NCI-H2227 (cell line): Measurements from ENCODE around the gene PRSS38.

Source experiments
- DNase-seq: peaks from one replicate; lab custom pipeline; 2025; ENCODE audit not compliant: unreplicated experiment; lab: John Stamatoyannopoulos, UW

Gene PRSS38

DNA sequence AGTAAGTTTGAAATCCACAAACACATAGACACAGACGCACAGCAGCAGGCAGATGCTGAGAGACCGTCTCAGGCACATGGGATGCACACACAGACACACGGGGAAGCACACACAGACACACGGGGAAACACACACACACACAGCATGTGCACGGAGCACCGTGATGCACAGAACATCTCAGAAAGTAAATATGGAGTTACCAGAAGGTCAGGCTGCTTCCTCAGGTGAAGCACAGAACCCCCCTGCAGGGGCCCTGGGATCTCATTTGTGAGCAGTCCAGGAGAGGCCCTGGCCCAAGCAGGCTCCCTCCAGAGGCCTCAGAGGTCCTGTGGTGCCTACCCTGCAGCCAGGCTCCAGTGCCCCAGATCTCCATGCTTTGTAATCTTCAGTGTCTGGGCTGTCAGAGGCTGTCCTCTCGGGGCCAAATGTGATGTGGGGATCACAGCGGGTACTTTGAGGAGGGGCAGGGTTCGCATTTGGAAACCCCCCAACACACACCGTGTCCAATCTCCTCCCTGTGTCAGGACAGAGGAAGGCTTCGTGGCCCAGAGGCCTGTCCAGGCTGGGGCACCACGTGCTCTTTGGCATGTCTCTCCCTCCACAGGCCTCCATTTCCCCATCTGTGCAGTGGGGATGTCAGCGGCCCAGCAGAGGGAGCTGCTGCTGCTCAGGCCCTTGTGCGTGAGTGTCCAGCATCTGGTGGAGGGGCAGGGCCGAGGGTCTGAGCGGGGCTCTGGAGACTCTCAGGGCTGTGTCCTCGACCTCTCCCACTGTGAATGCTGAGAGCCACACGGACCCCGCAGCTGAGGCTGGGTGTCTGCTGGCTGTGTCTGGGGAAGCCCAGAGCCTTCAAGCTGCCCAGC is 23.0 kb upstream of the PRSS38 start:
- no peak for DNase-seq

DNA sequence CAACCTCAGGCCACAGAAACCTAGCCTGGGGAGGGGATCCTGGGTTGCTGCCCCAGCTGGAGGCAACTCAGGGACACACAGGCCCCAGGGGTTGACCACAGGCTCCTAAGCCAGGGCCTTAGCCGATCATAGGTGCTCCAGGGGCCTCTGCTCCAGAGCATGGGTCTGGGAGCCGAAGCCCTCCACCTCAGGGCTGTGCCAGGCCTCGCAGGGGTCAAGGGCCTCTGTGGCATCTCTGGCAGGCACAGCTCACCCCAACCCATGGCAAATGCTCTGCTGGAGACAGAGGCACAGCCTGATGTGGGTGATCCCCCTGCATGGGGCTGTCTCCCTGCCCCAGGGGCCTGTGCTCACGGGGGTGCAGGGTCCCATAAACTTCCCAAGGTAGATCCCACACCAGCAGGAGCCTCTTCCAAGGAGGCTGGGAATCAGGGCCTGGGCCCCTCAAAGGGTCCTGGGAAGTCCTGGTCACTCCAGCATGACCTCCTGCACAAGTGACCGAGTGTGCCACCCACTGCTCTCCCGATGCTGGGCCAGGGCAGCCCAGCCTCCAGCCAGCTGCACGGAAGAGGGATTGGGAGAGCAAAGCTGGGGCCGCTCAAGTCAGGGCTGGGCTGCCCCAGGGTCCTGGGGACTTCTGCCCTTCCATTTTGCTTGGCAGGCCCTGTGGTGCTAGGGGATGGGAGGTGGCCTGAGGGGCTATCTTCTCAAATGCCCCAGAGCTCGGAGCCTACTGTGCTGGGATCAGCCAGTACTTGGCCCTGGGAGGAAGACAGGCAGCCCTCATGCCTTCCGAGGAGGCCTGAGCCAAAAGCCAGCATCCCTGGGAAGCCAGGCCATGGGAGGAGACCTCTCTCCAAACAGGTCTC is 22.2 kb upstream of the PRSS38 start:
- no peak for DNase-seq

DNA sequence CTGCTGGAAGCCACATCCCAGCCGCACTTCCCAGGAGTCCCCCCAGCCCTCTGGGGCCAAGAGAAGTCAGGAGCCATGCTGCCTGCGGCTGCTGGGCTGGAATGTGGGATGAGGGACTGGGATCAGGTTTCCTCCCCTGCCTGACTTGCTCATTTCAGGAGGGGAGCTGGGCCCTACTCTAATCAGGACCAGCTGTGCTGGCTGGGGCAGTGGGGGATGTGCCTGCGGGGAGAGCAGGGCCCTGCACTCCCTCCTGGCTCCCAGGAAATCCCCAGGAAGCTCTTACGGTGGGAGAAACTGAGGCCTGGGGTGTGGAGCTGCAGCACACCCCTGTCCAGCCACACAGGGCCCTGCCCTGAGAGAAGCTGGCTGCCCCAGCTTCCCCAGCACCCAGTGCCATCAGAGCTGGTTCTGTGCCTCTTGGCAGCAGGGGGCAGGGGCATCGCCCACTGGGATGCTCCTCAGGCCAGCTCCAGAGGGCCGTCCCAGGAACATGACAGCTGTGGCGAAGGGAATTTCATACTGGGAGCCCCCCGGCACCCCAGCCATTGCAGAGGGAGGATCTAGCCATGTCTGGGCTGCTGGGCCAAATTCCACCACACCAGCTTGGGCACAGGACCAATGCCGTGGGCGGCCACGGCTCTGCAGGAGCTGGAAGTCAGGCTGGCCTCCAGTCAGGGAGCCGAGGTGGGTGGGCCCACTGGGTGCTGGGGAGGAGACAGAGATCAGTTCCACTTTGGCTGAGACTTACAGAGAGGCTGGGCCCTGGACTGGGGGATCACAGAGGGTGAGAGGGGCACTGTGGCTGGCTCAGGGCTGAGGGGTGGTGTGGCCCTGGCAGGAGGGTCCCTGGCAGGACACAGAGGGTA is 21.3 kb upstream of the PRSS38 start:
- no peak for DNase-seq

DNA sequence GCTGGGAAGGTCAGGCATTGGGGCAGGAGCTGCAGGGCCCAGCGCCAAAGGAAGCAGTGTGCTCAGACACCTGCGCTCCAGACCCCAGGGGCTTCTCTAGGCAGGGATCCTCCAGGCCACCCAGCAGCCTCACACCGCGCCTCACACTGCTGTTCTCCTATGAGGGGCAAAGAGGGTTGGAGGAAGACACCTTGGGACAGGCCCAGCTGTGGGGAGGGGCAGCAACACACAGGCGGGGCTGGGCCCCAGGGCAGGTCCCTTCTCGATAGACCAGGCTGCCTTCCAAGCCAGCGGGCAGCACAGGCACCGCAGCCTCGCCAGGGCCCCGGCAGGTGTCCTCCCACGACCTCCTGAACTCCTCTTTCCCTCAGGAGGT is 20.7 kb upstream of the PRSS38 start:
- no peak for DNase-seq

DNA sequence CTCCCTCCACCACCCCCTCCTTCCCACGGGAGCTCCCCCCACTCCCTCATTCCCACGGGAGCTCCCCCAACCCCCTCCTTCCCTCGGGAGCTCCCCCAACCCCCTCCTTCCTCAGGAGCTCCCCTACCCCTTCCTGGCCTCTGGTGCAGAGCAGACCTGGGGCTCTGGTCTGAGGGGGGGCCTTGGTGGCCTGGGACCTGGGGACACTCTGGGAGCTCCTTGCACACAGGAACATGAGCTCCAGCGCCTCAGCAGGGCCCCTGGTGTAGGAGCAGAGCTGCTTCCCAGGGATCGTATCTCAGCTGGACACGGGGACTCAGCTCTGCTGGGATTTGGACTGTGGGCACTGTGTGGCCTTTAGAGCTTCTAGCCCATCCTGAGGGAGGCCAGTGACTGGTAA is 19.7 kb upstream of the PRSS38 start:
- DNase-seq: no peak

DNA sequence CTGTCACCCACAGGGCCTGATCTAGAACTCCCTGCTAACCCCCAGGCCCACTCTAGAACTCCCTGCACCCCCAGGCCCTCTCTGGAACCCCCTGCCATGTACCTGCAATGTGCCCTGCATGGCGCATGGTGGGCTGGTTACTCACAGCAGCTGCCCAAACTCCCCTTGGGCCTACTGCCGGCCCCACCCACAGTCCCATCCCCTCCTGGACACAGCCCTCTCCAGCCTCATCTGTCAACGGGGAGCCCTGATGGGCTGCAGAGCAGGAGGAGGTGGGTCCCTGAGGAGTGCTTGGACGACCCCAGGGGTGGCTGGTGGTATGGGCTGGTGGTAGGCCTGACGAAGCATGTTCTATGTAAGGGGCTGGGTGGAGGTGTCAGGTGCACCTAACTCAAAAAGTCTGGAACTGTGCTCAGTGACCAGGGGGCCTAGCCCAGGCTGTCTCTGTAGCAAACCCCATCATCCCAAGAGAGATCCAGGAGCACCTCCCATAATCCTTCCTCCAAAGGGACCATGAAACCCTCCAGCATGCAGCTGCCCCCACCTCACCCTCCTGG is 19.0 kb upstream of the PRSS38 start:
- no peak for DNase-seq

DNA sequence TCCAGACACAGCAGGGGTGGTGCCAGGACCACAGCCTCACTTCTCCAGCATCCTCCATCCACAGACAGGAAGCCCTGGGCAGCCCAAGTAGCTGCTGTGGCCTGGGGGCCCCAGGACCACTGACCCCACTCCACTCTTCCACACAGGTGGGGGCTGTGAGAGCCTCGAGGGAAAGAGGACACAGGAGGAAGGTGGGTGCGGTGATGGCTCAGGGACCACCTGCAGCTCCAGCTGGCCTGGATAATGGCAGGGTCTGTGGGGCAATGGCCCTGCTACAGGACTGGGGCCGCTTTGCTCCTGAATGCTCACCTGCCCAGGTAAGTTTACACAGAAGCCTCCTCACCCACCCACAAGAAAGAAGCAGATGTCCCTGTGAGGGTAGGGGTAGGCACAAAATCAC is 18.3 kb upstream of the PRSS38 start:
- no peak for DNase-seq

DNA sequence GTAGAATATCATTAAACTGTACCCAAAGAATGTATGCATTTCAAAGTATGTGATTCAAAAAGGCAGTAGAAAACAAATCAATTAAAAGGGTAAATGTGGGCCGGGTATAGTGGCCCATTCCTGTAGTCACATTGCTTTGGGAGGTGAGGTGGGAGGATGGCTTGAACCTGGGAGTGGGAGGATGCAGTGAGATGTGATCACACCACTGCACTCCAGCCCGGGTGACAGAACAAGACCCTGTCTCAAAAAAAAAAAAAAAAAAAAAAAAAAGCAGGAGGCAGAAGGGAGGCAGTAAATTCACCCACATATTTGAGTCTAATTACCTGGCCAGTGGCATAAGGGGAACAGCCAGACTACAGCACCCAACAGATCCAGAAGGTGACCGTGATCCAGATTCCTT is 17.9 kb upstream of the PRSS38 start:
- no peak for DNase-seq

DNA sequence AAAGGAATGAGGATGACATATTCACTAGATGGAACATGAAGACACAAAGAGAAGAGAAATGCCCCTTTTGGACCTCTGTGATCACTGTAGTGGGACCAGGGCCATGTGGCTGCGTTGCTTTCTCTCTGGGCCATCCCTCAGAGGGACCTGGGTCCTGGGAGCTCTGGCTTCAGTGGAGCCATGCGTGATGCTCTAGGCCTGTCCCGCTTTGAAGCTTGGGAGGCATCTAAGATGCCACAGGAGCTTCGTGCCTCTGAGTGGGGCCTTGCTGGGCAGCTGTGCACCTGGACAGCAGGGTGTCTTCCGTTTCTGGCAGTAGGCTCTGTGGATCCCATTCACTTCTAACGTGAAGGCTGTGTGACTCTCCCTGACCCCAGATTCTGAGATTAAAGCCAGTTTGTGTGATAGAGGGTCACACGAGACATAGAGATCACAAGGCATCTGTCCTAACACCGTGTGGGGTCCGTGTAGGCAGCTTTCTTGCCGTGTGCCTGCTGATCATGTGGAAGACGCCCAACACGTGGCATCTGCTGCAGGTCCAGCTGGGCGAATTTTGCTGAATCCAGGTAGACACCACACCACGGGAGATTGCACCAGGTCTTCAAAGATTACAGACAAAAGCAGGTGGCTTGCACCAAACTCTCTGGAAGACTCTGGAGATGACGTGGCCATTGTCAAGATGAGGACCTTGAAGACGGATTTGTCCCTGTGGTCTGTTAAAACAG is 17.2 kb upstream of the PRSS38 start:
- DNase-seq: no peak

DNA sequence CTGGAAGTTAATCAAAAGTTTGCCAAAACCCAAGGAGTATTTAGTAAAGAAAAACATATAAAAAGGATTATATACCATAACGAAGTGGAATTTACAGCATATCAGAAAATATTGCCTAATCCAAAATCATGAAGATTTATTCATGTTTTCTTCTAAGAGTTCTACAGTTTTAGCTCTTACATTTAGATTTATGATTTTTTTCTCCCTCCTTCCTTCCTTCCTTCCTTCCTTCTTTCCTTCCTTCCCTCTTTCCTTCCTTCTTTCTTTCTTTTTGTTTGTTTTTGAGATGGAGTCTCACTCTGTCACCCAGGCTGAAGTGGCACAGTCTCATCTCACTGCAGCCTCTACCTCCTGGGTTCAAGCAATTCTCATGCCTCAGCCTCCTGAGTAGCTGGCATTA is 15.7 kb upstream of the PRSS38 start:
- DNase-seq: no peak

DNA sequence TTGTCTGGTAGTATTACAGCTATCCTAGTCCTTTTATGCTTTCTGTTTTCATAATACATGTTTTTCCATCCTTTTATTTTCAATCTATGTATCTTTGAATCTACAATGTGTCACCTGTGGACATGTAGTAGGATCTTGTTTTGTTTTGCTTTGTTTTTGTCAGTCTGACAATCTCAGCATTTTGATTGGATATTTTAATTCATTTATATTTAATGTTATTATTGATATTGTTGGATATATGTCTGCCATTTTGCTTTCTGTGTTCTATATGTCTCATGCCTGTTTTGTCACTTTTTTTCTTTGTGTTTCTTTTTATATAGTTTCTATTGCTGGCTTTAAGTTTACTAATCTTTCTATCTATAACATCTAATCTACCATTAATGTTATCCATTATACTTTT is 11.5 kb upstream of the PRSS38 start:
- no peak for DNase-seq

DNA sequence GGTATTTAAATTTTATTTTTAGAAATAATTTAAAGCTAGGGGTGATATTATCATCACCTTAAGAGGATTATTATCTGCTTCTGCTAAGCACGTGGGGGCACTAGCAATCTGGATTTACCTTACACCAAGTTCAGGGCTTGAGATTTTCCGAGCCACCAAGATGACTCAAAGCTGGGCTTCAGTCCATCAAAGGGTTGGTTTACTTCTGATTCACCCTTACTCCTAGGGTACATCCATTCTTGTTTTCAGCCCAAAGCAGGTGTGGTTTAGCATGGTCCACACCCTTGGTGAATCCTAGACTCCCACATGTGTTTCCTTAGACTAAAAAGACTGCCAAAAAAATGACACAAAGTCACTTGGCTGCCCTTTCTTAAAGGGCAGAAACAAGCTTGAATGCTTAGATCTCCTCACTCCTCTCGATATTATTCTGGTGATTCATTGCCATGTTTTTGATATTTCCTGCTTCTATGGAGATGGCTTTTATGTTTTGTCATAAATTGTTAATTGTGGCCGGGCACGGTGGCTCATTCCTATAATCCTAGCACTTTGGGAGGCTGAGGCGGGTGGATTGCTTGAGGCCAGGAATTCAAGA is 9.8 kb upstream of the PRSS38 start:
- DNase-seq: no peak

DNA sequence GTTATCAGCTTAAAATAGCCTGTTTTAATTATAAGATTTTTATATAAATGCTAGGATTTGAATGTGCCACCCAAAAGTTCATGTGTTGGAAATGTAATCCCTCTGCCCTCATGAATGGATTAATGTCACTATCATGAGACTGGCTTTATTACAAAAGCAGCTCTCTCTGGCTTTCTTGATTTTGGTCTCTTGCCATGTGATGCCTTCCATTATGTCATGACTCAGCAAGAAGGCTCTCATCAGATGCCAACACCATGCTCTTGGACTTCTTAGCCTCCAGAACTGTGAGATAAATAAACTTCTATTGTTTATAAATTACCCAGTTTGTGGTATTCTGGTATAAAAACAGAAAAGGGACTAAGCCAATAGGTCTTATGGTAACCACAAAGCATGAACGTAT is 6.9 kb upstream of the PRSS38 start:
- DNase-seq: no peak

DNA sequence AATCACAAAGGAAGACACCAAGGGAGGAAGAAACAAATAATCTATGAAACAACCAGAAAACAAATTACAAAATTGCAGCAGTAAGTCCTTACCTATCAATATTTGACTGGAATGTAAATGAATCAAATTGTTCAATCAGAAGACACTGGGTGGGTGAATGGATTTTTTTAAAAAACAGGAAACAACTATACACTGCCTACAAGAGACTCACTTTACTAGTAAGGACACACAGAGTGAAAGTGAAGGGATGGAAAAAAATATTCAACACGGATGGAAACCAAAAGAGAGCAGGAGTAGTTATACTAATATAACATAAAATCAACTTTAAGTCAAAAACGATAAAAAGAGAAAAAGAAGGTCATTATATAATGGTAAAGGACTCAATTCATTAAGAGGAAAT is 6.4 kb upstream of the PRSS38 start:
- no peak for DNase-seq

DNA sequence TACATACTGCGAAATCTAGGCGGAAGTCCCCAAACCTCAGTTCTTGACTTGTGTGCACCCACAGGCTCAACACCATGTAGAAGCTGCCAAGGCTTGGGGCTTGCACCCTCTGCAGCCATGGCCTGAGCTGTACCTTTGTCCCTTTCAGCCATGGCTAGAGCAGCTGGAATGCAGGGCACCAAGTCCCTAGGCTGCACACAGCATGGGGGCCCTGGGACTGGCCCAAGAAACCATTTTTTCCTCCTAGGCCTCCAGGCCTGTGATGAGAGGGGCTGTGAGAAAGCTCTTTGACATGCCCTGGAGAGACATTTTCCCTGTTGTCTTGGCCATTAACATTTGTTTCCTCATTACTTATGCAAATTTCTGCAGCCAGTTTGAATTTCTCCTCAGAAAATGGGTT is 1.5 kb upstream of the PRSS38 start:
- DNase-seq: no peak

DNA sequence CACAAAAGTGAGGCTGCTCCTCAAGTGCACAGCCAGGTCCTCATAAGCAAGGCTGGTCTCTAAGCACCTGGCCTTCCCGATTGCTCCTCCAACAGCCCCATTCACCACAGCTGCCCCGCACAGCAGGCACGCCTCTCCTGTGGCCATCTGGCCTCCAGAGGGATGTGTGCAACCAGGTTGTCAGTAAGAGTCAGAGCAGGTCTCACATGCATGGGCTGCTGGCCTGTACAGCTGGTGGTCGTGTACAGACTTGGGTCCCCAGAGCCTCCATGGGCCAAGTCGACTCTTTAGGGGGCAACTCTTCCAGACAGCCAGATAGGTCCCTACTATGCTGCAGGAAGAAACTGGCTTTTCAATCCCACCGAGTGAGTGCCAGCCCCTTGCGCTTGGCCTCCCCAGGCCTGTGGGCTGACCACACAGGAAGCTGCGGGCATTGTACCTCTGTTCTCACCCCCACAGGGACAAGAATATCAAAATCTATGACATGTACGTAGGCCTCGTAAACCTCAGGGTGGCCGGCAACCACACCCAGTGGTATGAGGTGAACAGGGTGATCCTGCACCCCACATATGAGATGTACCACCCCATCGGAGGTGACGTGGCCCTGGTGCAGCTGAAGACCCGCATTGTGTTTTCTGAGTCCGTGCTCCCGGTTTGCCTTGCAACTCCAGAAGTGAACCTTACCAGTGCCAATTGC is 1.4 kb downstream of the PRSS38 start:
- no peak for DNase-seq

DNA sequence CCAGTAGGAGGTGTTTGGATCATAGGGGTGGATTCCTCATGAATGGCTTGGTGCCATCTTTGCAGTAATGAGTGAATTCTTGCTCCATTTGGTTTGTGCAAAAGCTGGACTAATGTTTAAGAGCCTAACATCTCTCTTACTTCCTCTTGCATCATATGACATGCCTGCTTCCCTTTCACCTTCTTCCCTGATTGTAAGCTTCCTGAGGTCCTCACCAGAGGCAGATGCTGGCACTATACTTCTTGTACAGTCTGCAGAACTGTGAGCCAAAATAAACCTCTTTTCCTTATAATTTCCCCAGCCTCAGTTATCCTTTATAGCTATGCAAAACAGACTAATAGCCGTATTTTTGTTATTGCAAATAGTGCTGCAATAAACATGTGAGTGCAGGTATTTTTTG is 8.1 kb downstream of the PRSS38 start:
- DNase-seq: no peak

DNA sequence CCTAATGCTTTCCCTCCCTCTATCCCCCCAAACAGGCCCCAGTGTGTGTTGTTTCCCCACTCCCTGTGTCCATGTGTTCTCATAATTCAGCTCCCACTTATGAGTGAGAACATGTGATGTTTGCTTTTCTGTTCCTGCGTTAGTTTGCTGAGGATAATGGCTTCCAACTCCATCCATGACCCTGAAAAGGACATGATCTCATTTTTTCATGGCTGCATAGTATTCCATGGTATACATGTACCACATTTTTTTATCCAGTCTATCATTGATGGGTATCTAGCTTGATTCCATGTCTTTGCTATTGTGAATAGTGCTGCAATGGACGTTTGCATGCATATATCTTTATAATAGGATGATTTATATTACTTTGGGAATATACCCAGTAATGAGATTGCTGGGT is 8.7 kb downstream of the PRSS38 start:
- no peak for DNase-seq

DNA sequence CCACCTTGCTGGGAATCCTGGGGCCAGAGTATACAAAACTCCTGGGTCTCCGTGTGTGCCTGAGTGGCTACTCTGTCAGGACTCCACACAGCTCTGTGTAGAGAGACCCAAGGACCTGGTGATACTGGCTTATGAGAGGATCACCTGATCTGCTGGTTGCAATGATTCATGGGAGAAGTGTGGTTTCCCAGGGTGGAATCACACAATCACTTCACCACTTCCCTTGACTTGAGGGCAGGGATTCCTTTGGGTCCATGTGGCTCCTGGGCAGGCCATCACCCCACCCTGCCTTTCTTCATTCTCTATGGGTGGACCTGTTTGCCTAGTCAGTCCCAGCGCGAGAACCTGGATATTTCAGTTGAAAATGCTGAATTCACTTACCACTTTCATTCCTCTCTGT is 13.3 kb downstream of the PRSS38 start:
- DNase-seq: no peak
